ENCODE results near the gene TNIP1. TPM values are rescaled to one million over a fixed set of nuclear protein-coding genes. Genes with fewer than 3 reads are reported as not detected.

TNIP1 gene
- polyA plus RNA-seq, 1 of the 3 experiments (the other 2 are of a cell fraction): 46.2 TPM

GRCh38 chr5:151051931-151052608 lies 28.8 kb downstream of the TNIP1 start:
- Histone ChIP-seq H3K4me3 (ENCODE audit: low read depth in 2 of 2, low read length in 1 of 2) (no peak overlapping the region; a peak in 1 of 4 replicates), H4K20me1 (ENCODE audit: insufficient read depth) (no peaks in the 10 kb centered on the region), H3F3A (replicated peaks; ENCODE audit: insufficient read depth) (no peaks in the 10 kb centered on the region), H3K79me2 (ENCODE audit: insufficient read depth) (no peaks in the 10 kb centered on the region), H3K9ac (no peak overlapping the region), H3K27me3 (ENCODE audit: insufficient read depth) (no peaks in the 10 kb centered on the region), H3K9me3 (no peaks in the 10 kb centered on the region), H3K27ac (ENCODE audit: low read depth in 2 of 2, low read length in 1 of 2) (no peak overlapping the region), H3K9me2 (no peaks in the 10 kb centered on the region), H2AFZ (ENCODE audit: low read depth) (no peak overlapping the region), H3K4me2 (no peak overlapping the region), H3K4me1 (ENCODE audit: control insufficient read depth in 1 of 2, insufficient read depth in 2 of 2, low read depth in 1 of 2, low read length in 1 of 2) (no peaks in the 10 kb centered on the region), H3K36me3 (replicated peaks in 1 of 2; ENCODE audit: control insufficient read depth in 1 of 2, insufficient read depth in 2 of 2, low read length in 1 of 2) (peaks cover 4 to 31% of the 10 kb centered on the region in 2 experiments)
- 92% methylated on average over 10 of the region's 10 CpGs for whole genome bisulfite sequencing (ENCODE audit: low lambda C conversion rate)
- CTCF ChIA-PET: interaction anchor here (0.6 to 13.3 kb wide), 44 partner anchors 10 to 266 kb away, joined by 3 to 441 read pairs (median 6); partner anchors contain the start of genes ANXA6, GPX3 and TNIP1
- no peak for DNase-seq
- no peak for TF ChIP-seq TEAD4 (IDR thresholded peaks at IDR 0.05; ENCODE audit: borderline replicate concordance, insufficient read depth)
- TF ChIP-seq YY1 (IDR thresholded peaks at IDR 0.05; ENCODE audit: low read depth): no peak
- no peak for TF ChIP-seq NFIC (IDR thresholded peaks at IDR 0.05; ENCODE audit: borderline replicate concordance)
- TF ChIP-seq FOSL2 (IDR thresholded peaks at IDR 0.05; ENCODE audit: borderline replicate concordance, low read depth): no peak
- no peak for TF ChIP-seq EZH2phosphoT487 (IDR thresholded peaks at IDR 0.05; ENCODE audit: borderline replicate concordance, low read depth)
- TF ChIP-seq ZBTB33 (IDR thresholded peaks at IDR 0.05; ENCODE audit: borderline replicate concordance, low read depth): no peak
- no peak for TF ChIP-seq MAX (IDR thresholded peaks at IDR 0.05; ENCODE audit: low read depth)
- TF ChIP-seq NRF1 (IDR thresholded peaks at IDR 0.05; ENCODE audit: low read depth, low read length): no peak
- TF ChIP-seq EP300 (IDR thresholded peaks at IDR 0.05; ENCODE audit: borderline replicate concordance in 1 of 2, low read depth in 1 of 2, low read length in 1 of 2): no peak
- TF ChIP-seq USF1 (IDR thresholded peaks at IDR 0.05; ENCODE audit: borderline replicate concordance, low read depth): no peak
- TF ChIP-seq RCOR1 (IDR thresholded peaks at IDR 0.05; ENCODE audit: low read length): no peak
- TF ChIP-seq REST (IDR thresholded peaks at IDR 0.05; ENCODE audit: low read depth, low read length): no peak
- TF ChIP-seq CHD2 (IDR thresholded peaks at IDR 0.05; ENCODE audit: low read length, partially characterized antibody): no peak
- TF ChIP-seq RFX5 (IDR thresholded peaks at IDR 0.05; ENCODE audit: low read length): no peak
- TF ChIP-seq MEF2A (IDR thresholded peaks at IDR 0.05; ENCODE audit: borderline replicate concordance, low read depth): no peak
- POLR2A ChIA-PET: interaction anchor here (1.3 to 1.9 kb wide), 3 partner anchors 63 to 201 kb away, joined by 3 to 6 read pairs (median 4); partner anchors contain the start of gene GM2A

Measured in SK-N-SH (cell line).